DMS 273 (cell line): ENCODE results near the gene KIF17.

Source experiments
- DNase-seq: peaks from one replicate; lab custom pipeline; 2025; ENCODE audit not compliant: unreplicated experiment; lab: John Stamatoyannopoulos, UW

The KIF17 gene

GRCh38 chr1:20632386-20632785 lies 85.4 kb downstream of the KIF17 start:
- DNase-seq = no peak

GRCh38 chr1:20630729-20631128 lies 87.1 kb downstream of the KIF17 start:
- DNase-seq = no peak

GRCh38 chr1:20626524-20626923 lies 91.3 kb downstream of the KIF17 start:
- DNase-seq = no peak

- no peak for DNase-seq
Measured at GRCh38 chr1:20626098-20626427, 91.7 kb downstream of the KIF17 start.

- DNase-seq = no peak
Measured at GRCh38 chr1:20625176-20626097, 92.4 kb downstream of the KIF17 start.

- no peak for DNase-seq
Measured at GRCh38 chr1:20624709-20625108, 93.1 kb downstream of the KIF17 start.

GRCh38 chr1:20621012-20621411 lies 96.8 kb downstream of the KIF17 start:
- DNase-seq = no peak

- DNase-seq = no peak
Measured at GRCh38 chr1:20619999-20620398, 97.8 kb downstream of the KIF17 start.

GRCh38 chr1:20618550-20618949 lies 99.3 kb downstream of the KIF17 start:
- no peak for DNase-seq

- no peak for DNase-seq
Measured at GRCh38 chr1:20616847-20617487, 100.8 kb downstream of the KIF17 start.

GRCh38 chr1:20615946-20616846 lies 101.6 kb downstream of the KIF17 start:
- DNase-seq = peak; percentile 47

- no peak for DNase-seq
Measured at GRCh38 chr1:20614131-20614579, 103.7 kb downstream of the KIF17 start.
